Activated effector memory CD4-positive, alpha-beta T cell treated with Interleukin-2 at 50 U/mL for 16 hours (primary cell): ENCODE results near the gene MPL.
"Not testable (repeated sequence)": the region's sequence is repeated elsewhere in the genome, so short reads cannot be mapped to it uniquely, and the experiment has no call there.

Source experiments
- DNase-seq: peaks from one replicate; pipeline ENCODE4 v3.0.0-alpha.2; 2020

Gene MPL

DNA sequence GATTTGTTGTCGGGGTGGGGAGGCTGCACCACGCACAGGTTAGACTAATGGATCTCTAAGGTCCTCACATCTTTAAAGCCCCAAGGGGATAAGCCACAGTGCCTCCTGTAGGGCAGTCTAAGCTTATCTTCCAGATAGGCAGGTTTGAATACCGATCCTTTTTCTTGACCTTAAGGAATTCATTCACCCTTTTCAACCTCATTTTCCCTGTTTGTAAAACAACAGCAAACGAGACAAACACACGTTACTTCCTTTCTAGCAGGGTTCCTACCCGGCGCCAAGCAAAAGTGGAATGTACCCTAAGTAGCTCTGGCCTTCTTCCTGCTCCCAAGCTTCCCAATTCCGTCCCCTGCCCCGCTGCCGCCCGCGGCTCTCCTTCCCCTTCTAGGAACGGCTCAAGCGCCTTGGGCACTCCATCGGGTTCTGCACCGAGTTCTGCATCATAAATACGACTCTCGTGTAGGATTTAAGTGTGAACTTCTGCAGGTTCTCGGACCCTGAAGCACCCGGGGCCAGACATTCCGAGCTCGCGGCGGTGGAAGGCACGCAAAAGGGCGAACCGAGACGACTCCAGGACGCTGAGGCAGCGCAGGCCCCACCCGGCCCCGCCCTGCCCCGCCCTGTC is 20.6 kb downstream of the MPL start:
- no peak for DNase-seq

GRCh38 chr1:43358746-43359693 is 21.4 kb downstream of the MPL start, which contains the start of gene CDC20:
Gene CDC20, plus strand, starts transcription at chr1:43358981. Its CDS starts 235 bp downstream, at chr1:43359216.
- peak; percentile 96 for DNase-seq

- no peak for DNase-seq
These were observed 22.1 kb downstream of the MPL start for GRCh38 chr1:43359696-43360095.

DNA sequence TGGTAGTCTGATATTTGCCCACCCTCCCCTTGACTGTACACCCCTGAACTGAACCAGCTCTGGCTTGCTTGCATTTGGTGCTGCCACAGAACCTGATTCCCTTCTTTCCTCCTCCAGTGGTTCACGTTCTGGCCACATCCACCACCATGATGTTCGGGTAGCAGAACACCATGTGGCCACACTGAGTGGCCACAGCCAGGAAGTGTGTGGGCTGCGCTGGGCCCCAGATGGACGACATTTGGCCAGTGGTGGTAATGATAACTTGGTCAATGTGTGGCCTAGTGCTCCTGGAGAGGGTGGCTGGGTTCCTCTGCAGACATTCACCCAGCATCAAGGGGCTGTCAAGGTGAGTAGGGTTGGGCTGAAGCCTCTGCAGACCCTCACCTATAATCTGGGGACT is 23.0 kb downstream of the MPL start:
- no peak for DNase-seq

GRCh38 chr1:43363283-43363934 is 25.8 kb downstream of the MPL start:
- no peak for DNase-seq

GRCh38 chr1:43363935-43364525 is 26.4 kb downstream of the MPL start:
- no peak for DNase-seq

DNA sequence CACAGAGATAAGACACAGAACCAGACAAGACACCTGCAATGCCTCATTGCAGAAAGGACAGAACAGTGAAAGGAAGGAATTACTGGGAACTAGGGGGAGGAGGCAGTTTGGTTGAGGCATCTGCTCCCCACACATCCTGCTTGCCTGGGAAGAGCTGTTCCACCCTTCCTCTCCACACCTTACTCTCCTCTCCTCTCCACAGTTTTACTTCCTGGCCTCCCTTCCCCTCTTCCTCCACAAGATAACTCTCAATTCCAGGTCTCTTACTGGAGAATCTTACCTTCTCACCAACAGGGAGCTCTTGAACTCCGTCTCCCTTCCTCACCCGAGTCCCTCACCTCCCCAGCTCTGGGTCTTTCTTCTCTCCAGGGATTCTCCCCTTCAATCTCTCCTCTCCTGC is 28.1 kb downstream of the MPL start:
- no peak for DNase-seq

DNA sequence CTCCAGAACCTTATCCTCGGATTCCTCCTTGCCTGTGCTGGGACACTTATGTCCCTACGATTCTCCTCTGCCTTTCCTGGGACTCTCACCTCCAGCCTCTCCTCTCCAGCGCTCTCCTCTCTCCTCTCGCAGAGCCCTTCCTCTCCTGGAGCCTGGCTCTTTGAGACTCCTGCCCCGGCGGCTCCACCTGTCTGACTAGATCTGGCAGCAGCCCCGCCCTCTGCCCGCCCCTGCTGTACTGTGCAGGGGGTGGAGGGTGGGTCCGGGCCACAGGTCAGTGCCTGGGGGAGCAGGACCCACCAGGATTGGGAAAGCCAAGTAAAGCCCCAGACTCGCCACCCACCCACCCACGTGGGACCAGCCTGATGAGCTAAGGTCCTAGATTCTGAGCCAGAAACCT is 28.6 kb downstream of the MPL start:
- no peak for DNase-seq

DNA sequence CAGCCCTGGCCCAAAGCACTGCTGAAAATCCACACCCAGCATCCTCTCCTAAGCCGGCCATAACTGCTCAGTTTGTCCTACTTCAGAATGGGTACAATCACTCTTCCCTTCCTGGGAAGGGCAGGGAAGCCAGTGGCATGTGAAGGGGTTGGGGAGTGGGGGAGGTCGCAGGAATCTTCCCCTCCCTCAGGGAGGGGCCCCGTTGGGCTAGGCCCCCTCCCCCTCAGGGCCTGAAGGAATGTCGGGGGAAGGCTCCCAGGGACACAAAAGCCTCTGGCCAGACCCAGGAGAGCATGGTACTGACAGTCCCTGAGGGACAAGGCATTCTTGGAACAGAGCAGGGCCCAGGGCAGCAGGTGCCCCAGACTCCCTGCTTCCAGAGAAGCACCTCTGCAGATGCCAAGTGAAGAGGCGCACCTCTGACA is 29.0 kb downstream of the MPL start:
- no peak for DNase-seq

DNA sequence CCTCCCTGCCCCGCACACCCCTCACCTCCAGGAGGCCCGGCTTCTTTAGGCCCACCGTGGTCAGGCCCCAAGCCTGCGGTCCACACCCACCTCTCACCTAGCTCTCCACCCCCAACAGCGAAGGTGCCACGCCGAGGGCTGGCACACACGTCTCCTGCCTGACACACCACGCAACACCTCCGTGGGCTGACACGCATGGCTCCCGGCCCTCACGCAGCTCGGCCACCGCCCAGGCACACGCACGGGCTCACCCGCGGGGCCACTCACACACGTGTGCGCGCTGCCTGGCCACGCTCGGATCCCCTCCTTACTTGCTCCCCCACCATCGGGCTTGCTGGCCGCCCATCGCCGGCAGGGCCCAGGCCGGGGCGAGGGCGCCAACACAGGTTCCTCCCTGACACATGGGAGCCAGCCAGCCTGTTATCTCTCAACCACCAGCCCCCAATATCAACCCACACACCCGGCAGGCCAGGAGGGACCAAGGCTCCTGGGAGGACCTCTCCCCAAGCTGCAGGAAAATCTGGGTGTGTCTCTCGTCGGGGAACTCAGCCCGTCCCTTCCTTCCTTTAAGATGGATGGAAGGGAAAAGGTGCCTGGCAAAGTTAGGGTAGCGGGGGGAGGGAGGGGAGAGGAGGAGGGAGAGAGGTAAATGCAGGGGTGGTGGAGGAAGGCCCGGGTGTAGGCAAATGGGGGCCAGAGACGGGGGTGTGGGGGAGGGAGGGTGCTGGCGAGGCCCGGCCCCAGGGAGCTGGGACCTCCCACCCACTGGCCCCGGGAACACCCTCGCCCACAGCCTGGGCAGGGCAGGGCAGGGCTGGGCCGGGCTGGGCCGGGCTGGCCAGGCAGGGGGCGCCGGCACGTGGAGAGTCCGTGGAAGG is 29.6 kb downstream of the MPL start:
- DNase-seq: no peak

- peak; percentile 81 for DNase-seq
These were observed 30.5 kb downstream of the MPL start, which contains the start of gene ELOVL1 for GRCh38 chr1:43367904-43368645. Gene ELOVL1, minus strand, starts transcription at chr1:43368011. Its CDS starts 2,402 bp downstream, at chr1:43365609.

DNA sequence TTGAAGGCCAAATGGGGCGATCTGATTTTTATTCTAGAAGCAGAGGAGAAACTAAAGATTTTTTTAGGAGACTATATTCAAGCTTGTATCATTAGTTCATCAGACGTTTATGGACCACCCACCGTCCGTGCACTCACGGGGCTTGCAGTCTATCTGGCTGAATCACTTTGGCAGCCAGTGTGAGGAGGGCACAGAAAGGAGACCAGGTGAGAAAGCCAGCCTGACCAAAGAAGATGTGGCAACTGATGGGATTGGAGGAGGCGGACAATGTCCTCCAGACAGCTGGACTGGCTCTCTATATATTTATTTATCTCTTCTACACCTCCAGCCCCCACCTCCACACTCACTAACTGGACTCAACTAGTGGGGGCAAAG is 31.0 kb downstream of the MPL start:
- DNase-seq: no peak

- DNase-seq: not testable (repeated sequence)
These were observed 32.2 kb downstream of the MPL start for GRCh38 chr1:43369779-43370178.

DNA sequence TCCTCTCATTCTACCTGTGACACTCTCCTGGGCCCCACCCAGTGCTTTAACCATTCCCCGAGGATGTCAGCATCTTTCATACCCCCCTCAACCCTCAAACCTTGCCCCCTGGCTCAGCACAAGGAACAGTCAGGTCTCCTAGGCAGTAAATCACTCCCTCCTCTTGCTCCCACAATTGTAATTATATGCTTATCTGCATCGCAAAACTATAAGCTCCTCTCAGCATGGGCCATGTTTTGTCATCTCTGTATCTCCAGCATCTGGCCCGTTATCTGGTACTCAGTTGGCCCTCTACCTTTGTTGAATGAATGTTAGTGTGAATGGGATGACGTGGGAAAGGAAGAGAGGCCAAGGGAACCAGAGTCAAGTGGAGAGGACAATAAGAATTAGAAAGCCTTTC is 32.9 kb downstream of the MPL start:
- no peak for DNase-seq

GRCh38 chr1:43372172-43372571 is 34.6 kb downstream of the MPL start:
- DNase-seq: no peak

DNA sequence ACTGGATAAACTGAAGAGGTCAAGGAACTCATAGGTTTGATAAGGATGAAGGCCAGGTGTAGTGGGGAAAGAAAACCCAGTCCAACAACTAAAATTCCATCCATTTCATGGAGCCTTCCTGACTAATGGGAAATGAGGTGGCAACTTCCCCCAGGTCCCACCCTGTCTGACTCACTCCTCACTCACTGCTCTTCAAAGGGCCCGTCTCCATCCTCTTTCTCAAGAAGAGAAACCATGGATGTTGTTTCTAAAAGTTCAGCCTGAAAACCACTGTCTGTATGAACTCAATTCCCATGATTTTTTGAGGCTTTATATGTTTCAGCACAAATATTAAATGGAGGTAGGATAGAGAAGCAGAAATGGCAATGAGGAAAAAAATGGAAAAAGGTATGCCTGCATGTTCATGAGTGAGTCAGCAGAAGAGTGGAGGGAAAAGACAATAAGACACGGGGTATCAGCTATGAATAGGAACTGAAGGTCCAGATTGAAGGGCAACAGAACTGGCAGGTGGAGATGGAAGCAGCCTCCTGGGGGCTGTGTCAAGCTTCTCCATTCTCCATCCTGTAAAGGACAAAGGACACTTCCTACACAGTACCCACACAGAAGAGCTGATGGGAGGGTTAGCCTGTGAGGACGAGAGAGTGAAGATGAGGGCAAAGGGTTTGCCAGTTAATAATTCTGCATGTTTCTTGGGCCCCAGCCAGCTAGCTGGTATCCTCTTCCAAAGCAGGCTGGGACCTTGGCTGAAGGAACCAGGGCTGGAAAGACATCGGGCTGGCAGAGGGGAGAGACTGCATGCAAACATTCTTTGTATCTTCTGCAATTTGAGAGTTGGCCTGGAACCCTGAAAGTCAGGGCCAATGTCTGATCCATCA is 35.7 kb downstream of the MPL start:
- DNase-seq: no peak

- DNase-seq: no peak
These were observed 39.2 kb downstream of the MPL start for GRCh38 chr1:43376723-43377235.

GRCh38 chr1:43377831-43378230 is 40.2 kb downstream of the MPL start:
- DNase-seq: no peak

DNA sequence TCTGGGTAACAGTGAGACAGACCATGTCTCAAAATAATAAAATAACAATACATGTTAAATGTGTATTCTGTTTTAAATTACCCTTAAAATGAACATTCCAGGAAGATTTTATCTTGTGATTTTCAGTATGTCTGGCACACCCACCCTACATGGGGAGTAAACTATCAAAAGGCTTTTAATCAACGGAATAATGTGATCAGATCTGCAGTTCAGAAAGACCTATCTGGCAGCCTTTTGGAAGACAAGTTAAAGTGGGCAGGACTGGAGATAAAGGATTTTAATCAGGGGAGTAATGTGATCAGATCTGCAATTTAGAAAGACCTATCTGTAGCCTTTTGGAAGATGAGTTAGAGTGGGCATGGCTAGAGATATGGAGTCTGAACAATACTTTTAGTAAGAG is 41.9 kb downstream of the MPL start:
- no peak for DNase-seq

DNA sequence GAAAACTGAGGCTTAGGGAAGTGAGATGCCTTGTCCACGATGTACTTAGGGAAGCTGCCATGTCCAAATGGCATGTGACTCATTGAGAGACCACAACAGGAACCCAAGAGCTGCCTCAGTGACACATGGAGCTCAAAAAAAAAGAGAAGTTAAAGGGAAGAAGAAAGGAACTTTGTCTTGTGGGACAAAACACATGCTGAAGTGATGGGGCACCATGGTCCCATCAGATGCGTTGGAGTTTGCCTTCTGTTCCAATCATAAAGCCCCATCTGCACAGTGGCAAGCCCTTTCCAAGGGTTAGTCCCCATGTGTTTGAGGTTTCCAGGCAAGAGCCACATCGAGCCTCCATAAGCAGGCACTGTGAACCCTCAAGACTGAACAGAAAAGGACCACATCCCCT is 44.0 kb downstream of the MPL start:
- no peak for DNase-seq
